Umbilical cord (tissue), 2 donors: Measurements from ENCODE around the gene NME1. TPM values are rescaled to one million over a fixed set of nuclear protein-coding genes. Genes with fewer than 3 reads are reported as not detected.
A peak's percentile ranks its signal among the peaks of the same experiment; 100 is the strongest.
"Not testable (repeated sequence)": the region's sequence is repeated elsewhere in the genome, so short reads cannot be mapped to it uniquely, and the experiment has no call there.

Source experiments
- DNase-seq: peaks from one replicate; pipeline ENCODE4 v3.0.0-alpha.2; 2015; ENCODE audit warnings: low spot score
- total RNA-seq: library from RNA; depleted of rRNA; stranded (reverse); fragments of >200 nt; gene quantifications from one replicate; pipeline ENCODE4 v1.2.3, GENCODE V29; 2014; ENCODE audit warnings: low replicate concordance; ENCODE audit not compliant: insufficient read depth

NME1 gene
- total RNA-seq: 65.5 TPM

- DNase-seq: peak; percentile 100
Observed at GRCh38 chr17:51153210-51154072, at the start of gene NME1. NME1 (plus strand) TSS chr17:51153559; CDS start chr17:51155655, 2,096 bp downstream.

GRCh38 chr17:51107778-51108177 lies 45.6 kb upstream of the NME1 start:
- DNase-seq: no peak

- peak; percentile 30 for DNase-seq
Observed at GRCh38 chr17:51112303-51113222, 40.8 kb upstream of the NME1 start.

GRCh38 chr17:51115179-51115578 lies 38.2 kb upstream of the NME1 start:
- DNase-seq: no peak

- DNase-seq: no peak
Observed at GRCh38 chr17:51118330-51119195, 34.8 kb upstream of the NME1 start.

GRCh38 chr17:51119415-51120356 lies 33.7 kb upstream of the NME1 start:
- peak; percentile 67 for DNase-seq

- DNase-seq: no peak
Observed at GRCh38 chr17:51120357-51120738, 33.0 kb upstream of the NME1 start.

- DNase-seq: peak; percentile 98
Observed at GRCh38 chr17:51120739-51121619, 32.4 kb upstream of the NME1 start, which contains the start of gene SPAG9. SPAG9 (minus strand) TSS chr17:51120868; CDS start chr17:51120656, 212 bp downstream.

GRCh38 chr17:51121620-51122472 lies 31.5 kb upstream of the NME1 start:
- peak; percentile 90 for DNase-seq

- DNase-seq: not testable (repeated sequence)
Observed at GRCh38 chr17:51122473-51123115, 30.8 kb upstream of the NME1 start.

GRCh38 chr17:51124640-51125503 lies 28.5 kb upstream of the NME1 start:
- no peak for DNase-seq

- DNase-seq: no peak
Observed at GRCh38 chr17:51128076-51128475, 25.3 kb upstream of the NME1 start.

- no peak for DNase-seq
Observed at GRCh38 chr17:51132964-51133319, 20.4 kb upstream of the NME1 start.

GRCh38 chr17:51133365-51133764 lies 20.0 kb upstream of the NME1 start:
- no peak for DNase-seq

- no peak for DNase-seq
Observed at GRCh38 chr17:51135956-51136355, 17.4 kb upstream of the NME1 start.

- DNase-seq: peak; percentile 36
Observed at GRCh38 chr17:51142597-51142996, 10.8 kb upstream of the NME1 start.
